Jurkat, Clone E6-1 (cell line): Measurements from ENCODE around the gene TNK2.

ENCODE experiments used
- DNase-seq: peaks from one replicate; pipeline ENCODE4 v3.0.0-alpha.2; 2011; ENCODE audit warnings: low read depth, low spot score
- H3K4me3 ChIP-seq: 2 replicates; pipeline ENCODE4 v1.5.1; 2011; ENCODE audit warnings: mild to moderate bottlenecking, low read length, control low read depth, moderate library complexity

Gene TNK2

DNA sequence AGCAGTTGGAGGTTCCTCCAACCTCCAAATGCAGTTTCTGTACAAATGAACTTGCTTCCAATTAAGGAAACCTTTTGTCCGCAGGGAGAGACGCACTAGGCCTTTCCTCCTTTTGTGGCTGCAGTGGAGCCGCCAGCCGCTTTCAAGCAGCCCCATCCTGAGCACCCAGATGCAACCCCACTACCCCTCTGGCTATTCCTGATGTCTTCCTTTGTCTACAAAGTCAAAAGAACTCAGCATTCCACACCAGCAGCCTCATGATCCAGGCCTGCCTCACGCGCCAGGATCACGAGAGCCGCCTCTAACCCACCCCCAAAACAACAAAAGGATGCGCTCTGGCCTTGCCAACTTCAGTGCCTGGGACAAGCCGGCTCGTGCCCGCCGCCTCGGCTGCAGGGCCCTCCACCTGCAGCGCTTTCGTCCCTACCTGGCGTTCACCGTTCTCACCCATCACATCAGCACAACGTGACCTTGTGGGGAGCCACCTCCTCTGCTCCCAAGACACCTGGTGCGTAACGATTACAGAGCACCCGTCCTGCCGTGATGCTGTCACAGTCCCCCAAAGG lies 48.4 kb downstream of the TNK2 start:
- H3K4me3 ChIP-seq, result no peak overlapping the region

GRCh38 chr3:195859061-195859845 lies 49.1 kb downstream of the TNK2 start:
- H3K4me3 ChIP-seq, result no peak overlapping the region
- peak; percentile 33 for DNase-seq

More for the DNA sequence above, 48.4 kb downstream of the TNK2 start:
- DNase-seq, result no peak

GRCh38 chr3:195856410-195857084 lies 51.8 kb downstream of the TNK2 start:
- peak; percentile 78 for DNase-seq
- peak overlapping the region; percentile 22 for H3K4me3 ChIP-seq

- no peak for DNase-seq
- H3K4me3 ChIP-seq, result no peak overlapping the region
Observed at GRCh38 chr3:195855471-195856409, 52.6 kb downstream of the TNK2 start.

- no peak for DNase-seq
- no peak overlapping the region for H3K4me3 ChIP-seq
Observed at GRCh38 chr3:195854628-195855294, 53.6 kb downstream of the TNK2 start.

- H3K4me3 ChIP-seq, result no peak overlapping the region
- DNase-seq, result peak; percentile 50
Observed at GRCh38 chr3:195853996-195854395, 54.4 kb downstream of the TNK2 start.

DNA sequence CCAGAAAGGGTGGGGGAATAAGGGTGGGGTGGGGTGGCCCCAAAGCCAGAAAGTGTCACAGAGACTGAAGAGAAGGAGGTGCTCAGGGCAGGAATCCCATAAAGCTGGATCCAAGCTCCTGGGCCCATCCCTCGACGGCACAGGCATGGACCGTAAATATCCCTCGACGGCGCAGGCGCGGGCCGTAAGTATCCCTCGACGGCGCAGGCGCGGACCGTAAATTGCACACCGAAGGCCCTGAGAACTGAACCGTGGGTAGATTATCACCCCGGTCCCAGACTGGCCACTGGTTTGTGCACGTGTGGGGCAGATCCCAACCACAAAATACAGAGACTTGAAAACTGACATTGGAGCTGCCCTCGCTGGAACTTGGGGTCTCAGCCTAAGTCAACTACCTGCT lies 55.3 kb downstream of the TNK2 start:
- H3K4me3 ChIP-seq, result no peak overlapping the region

DNA sequence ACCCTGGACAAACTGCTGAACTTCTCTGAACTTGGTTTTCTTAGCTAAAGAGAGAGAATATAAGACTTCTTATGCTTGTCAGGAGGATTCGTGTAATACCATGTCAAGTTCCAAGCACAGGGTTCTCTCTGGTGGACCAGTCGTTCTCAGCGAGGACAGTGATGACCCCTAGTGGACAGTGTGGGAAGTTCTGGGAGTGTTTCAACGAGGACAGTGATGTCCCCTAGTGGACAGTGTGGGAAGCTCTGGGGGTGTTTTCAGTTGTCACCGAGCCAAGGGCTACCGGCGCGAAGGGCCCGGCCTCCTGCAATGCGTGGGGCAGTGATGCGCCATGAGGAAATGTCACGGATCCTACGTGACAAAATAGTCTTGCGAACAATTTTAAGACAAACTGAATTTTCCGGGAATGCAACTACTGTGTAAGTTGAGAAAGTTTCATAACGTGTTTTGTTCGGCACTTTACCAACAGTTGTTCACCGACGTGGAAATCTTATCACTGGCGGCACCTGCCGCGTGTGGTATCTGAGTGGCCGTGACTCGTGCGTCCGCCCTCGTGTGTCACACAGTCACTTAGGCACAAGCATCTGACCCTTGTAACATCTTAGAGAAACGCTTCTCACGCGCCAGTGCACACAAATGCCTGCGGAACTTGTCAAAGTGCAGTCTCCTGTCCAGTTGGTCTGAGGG lies 57.4 kb downstream of the TNK2 start:
- peak; percentile 88 for DNase-seq

More for the DNA sequence above, 55.3 kb downstream of the TNK2 start:
- no peak for DNase-seq

DNA sequence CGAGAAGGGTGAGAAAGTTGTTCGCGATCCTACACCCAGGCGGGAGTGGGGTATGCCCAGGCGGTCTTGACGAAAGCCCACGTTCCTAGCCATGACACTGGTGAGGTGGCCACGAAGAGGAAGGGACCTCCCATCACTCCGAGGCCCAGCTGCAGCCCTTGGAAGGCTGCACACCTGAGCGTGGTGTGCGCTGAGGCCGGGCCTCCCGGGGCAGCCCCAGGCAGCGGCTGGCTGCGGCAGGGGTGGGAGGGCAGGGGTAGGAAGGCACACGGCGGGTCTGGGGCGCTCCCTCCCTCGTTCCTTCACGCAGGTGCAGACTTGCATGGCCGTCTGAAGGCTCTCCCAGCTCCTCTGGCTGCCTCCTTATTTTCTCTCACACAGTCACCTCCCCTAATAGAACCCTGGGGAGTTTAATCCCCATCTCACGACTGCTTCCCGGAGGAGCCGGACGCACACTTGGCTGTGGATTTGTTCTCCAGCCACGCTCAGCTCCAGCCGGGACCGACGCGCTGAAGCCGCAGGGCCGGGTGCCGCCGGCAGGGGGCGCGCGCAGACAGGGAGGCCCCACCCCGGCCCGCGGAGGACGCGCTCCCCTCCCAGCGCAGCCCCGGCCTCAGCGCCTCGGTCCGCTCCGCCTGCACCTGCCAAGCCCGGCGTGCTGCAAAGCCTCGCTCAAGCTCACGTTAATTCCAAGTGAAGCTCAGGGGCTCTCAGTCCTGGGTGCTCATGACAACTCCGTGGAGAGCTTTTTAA lies 58.9 kb downstream of the TNK2 start:
- DNase-seq, result no peak
- no peak overlapping the region for H3K4me3 ChIP-seq

More for the DNA sequence above, 57.4 kb downstream of the TNK2 start:
- H3K4me3 ChIP-seq, result no peak overlapping the region

- no peak overlapping the region for H3K4me3 ChIP-seq
- DNase-seq, result no peak
Observed at GRCh38 chr3:195847055-195847950, 61.0 kb downstream of the TNK2 start.

DNA sequence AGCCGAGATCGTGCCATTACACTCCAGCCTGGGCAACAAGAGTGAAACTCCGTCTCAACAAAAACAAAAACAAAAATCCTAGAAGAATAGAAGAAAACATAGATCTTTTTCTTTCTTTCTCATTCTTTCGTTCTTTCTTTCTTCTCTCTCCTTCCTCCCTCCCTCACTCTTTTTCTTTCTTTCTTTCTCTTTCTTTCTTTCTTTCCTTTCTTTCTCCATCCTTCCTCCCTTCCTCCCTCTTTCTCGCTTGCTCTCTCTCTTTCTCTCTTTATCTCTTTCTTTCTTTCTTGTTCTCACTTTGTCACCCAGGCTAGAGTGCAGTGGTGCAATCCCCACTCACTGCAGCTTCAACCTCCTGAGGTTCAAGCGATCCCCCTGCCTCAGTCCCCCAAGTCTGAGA lies 62.9 kb downstream of the TNK2 start:
- no peak for DNase-seq
- H3K4me3 ChIP-seq, result no peak overlapping the region

- H3K4me3 ChIP-seq, result no peak overlapping the region
- no peak for DNase-seq
Observed at GRCh38 chr3:195844671-195845218, 63.6 kb downstream of the TNK2 start.

- no peak for DNase-seq
- H3K4me3 ChIP-seq, result no peak overlapping the region
Observed at GRCh38 chr3:195839260-195840010, 68.9 kb downstream of the TNK2 start.

DNA sequence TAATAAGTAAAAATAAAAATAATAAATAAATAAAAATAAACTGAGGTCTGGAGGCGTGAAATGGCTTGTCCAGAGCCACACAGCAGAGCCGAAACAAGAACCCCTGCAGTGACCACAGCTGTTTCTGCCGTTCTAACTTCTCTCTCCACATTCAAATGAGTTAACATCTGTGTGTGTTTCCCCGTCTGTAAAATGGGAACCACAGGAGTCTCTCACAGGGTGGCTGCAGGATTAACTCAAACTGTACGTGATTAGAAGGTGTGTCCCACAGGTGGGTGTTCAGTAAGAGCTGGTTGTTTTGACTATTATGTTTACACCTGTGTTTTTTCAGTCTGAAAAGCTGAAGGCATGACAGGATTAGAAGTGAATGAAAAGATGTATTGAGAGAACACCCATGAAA lies 69.6 kb downstream of the TNK2 start:
- no peak for DNase-seq
- no peak overlapping the region for H3K4me3 ChIP-seq

GRCh38 chr3:195836476-195837135 lies 71.7 kb downstream of the TNK2 start:
- no peak for DNase-seq
- H3K4me3 ChIP-seq, result no peak overlapping the region
